CD4-positive, alpha-beta T cell treated with Interleukin-2 at 100 ng/mL for 4 hours (primary cell): ENCODE results near the gene WDR33.

Experiments
- DNase-seq: peaks from one replicate; pipeline ENCODE4 v3.0.0-alpha.2; 2020; ENCODE audit warnings: low spot score

WDR33 gene

GRCh38 chr2:127671557-127672302 lies 139.2 kb downstream of the WDR33 start:
- DNase-seq, result no peak

- DNase-seq, result no peak
These were observed 140.0 kb downstream of the WDR33 start for GRCh38 chr2:127670957-127671290.

GRCh38 chr2:127670055-127670956 lies 140.7 kb downstream of the WDR33 start:
- no peak for DNase-seq

GRCh38 chr2:127669056-127669455 lies 141.9 kb downstream of the WDR33 start:
- no peak for DNase-seq

GRCh38 chr2:127665267-127665893 lies 145.6 kb downstream of the WDR33 start:
- no peak for DNase-seq

- no peak for DNase-seq
These were observed 146.1 kb downstream of the WDR33 start for GRCh38 chr2:127664895-127665225.

- DNase-seq, result no peak
These were observed 146.7 kb downstream of the WDR33 start for GRCh38 chr2:127664065-127664894.

- DNase-seq, result no peak
These were observed 147.4 kb downstream of the WDR33 start for GRCh38 chr2:127663566-127664064.

GRCh38 chr2:127662937-127663565 lies 147.9 kb downstream of the WDR33 start:
- no peak for DNase-seq

GRCh38 chr2:127661949-127662510 lies 148.9 kb downstream of the WDR33 start:
- DNase-seq, result no peak

GRCh38 chr2:127661072-127661649 lies 149.8 kb downstream of the WDR33 start:
- no peak for DNase-seq

- no peak for DNase-seq
These were observed 150.7 kb downstream of the WDR33 start for GRCh38 chr2:127660291-127660578.

- no peak for DNase-seq
These were observed 151.3 kb downstream of the WDR33 start for GRCh38 chr2:127659408-127660290.

GRCh38 chr2:127658641-127659407 lies 152.1 kb downstream of the WDR33 start:
- no peak for DNase-seq

- no peak for DNase-seq
These were observed 152.8 kb downstream of the WDR33 start for GRCh38 chr2:127658146-127658545.

GRCh38 chr2:127657232-127657595 lies 153.8 kb downstream of the WDR33 start:
- DNase-seq, result no peak

GRCh38 chr2:127656569-127657231 lies 154.3 kb downstream of the WDR33 start:
- DNase-seq, result no peak

- no peak for DNase-seq
These were observed 155.5 kb downstream of the WDR33 start for GRCh38 chr2:127655209-127656073.
